HEK293 (cell line): Measurements from ENCODE around the gene ANKRD40CL.
A peak's percentile ranks its signal among the peaks of the same experiment; 100 is the strongest.

ENCODE experiments used
- CTCF ChIA-PET: fragments of 350-600 bp; formaldehyde crosslinking; extraction: SDS; loops from one replicate; lab custom pipeline; 2021; ENCODE audit warnings: antibody characterized with exemption; lab: Yijun Ruan, JAX
- POLR2A ChIA-PET: fragments of 300-600 bp; formaldehyde crosslinking; extraction: SDS; loops from one replicate; lab custom pipeline; 2020; ENCODE audit warnings: antibody characterized with exemption, inconsistent platforms; lab: Yijun Ruan, JAX
- H3K27ac ChIP-seq: fragments of 200-500 bp; sonication (Bioruptor generic); 2 replicates; pipeline ENCODE4 v1.5.1; 2014; ENCODE audit warnings: low read depth, low read length, control low read depth, inconsistent platforms; ENCODE audit errors: extremely low read depth
- H3K36me3 ChIP-seq, 2 experiments: fragments of 200-500 bp in 1 of 2; sonication (Bioruptor generic) in 1 of 2; 1 replicate in 1 of 2; 2 replicates in 1 of 2; pipeline ENCODE4 v1.5.1; 2014 to 2017; ENCODE audit warnings: inconsistent platforms in 2 of 2, low read length in 2 of 2; ENCODE audit not compliant: control insufficient read depth in 2 of 2, insufficient read depth in 1 of 2
- H3K4me1 ChIP-seq: fragments of 200-500 bp; sonication (Bioruptor generic); 2 replicates; pipeline ENCODE4 v1.5.1; 2014; ENCODE audit warnings: mild to moderate bottlenecking, low read length, inconsistent platforms; ENCODE audit not compliant: control insufficient read depth, insufficient read depth
- H3K4me3 ChIP-seq: 2 replicates; pipeline ENCODE4 v1.5.1; 2011; ENCODE audit warnings: low read depth, mild to moderate bottlenecking, control low read depth, low read length, moderate library complexity
- H3K9me3 ChIP-seq: fragments of 200-500 bp; sonication (Bioruptor generic); 2 replicates; pipeline ENCODE4 v1.5.1; 2014; ENCODE audit warnings: low read depth, low read length, inconsistent platforms; ENCODE audit not compliant: control insufficient read depth, insufficient read depth
- GLI2 ChIP-seq: fragments of 450-650 bp; formaldehyde crosslinking; IDR thresholded peaks from 2 replicates; pipeline ENCODE4; 2017; ENCODE audit warnings: missing biosample characterization, missing genetic modification characterization, low read depth, borderline replicate concordance
- GLI4 ChIP-seq: fragments of 450-650 bp; formaldehyde crosslinking; IDR thresholded peaks from 2 replicates; pipeline ENCODE4 v1.5.1; 2016; ENCODE audit warnings: missing biosample characterization, missing genetic modification characterization
- KLF10 ChIP-seq: fragments of 450-650 bp; IDR thresholded peaks from 2 replicates; pipeline ENCODE4 v1.5.1; 2018; ENCODE audit warnings: missing biosample characterization, mild to moderate bottlenecking, missing genetic modification characterization
- MEIS1 ChIP-seq: sonication (generic); formaldehyde crosslinking; IDR thresholded peaks from 2 replicates; pipeline ENCODE4 v1.8.1; 2022; ENCODE audit warnings: missing genetic modification reagents, mild to moderate bottlenecking, borderline replicate concordance
- PATZ1 ChIP-seq: fragments of 450-650 bp; formaldehyde crosslinking; IDR thresholded peaks from 2 replicates; pipeline ENCODE4 v1.5.1; 2016; ENCODE audit warnings: missing biosample characterization, missing genetic modification characterization
- SP3 ChIP-seq: fragments of 450-650 bp; formaldehyde crosslinking; IDR thresholded peaks from 2 replicates; pipeline ENCODE4 v1.5.1; 2016; ENCODE audit warnings: missing biosample characterization, missing genetic modification characterization
- ZBTB7A ChIP-seq: fragments of 450-650 bp; formaldehyde crosslinking; IDR thresholded peaks from 2 replicates; pipeline ENCODE4 v1.5.1; 2016; ENCODE audit warnings: low read depth, missing biosample characterization, missing genetic modification characterization
- ZNF335 ChIP-seq: fragments of 450-650 bp; formaldehyde crosslinking; conservative IDR thresholded peaks from 2 replicates; pipeline ENCODE4 v1.5.1; 2016; ENCODE audit warnings: missing biosample characterization, missing genetic modification characterization
- ZNF350 ChIP-seq: fragments of 450-650 bp; formaldehyde crosslinking; IDR thresholded peaks from 2 replicates; pipeline ENCODE4 v1.5.0; 2017; ENCODE audit warnings: missing biosample characterization, mild to moderate bottlenecking, missing genetic modification characterization
- ZNF354C ChIP-seq: fragments of 450-650 bp; formaldehyde crosslinking; IDR thresholded peaks from 2 replicates; pipeline ENCODE4 v1.5.1; 2016; ENCODE audit warnings: missing biosample characterization, missing genetic modification characterization, low read depth, borderline replicate concordance
- ZNF366 ChIP-seq: fragments of 450-650 bp; formaldehyde crosslinking; conservative IDR thresholded peaks from 2 replicates; pipeline ENCODE4 v1.5.1; 2016; ENCODE audit warnings: missing biosample characterization, missing genetic modification characterization
- ZNF394 ChIP-seq: fragments of 450-650 bp; formaldehyde crosslinking; IDR thresholded peaks from 2 replicates; pipeline ENCODE4 v1.5.1; 2016; ENCODE audit warnings: missing biosample characterization, missing genetic modification characterization, mild to moderate bottlenecking, moderate library complexity, borderline replicate concordance
- ZNF423 ChIP-seq: fragments of 450-650 bp; formaldehyde crosslinking; IDR thresholded peaks from 2 replicates; pipeline ENCODE4 v1.5.1; 2016; ENCODE audit warnings: missing biosample characterization, missing genetic modification characterization
- ZNF48 ChIP-seq: fragments of 450-650 bp; formaldehyde crosslinking; IDR thresholded peaks from 2 replicates; pipeline ENCODE4 v1.5.1; 2016; ENCODE audit warnings: missing biosample characterization, missing genetic modification characterization
- ZNF561 ChIP-seq: fragments of 450-650 bp; IDR thresholded peaks from 2 replicates; pipeline ENCODE4 v1.5.1; 2018; ENCODE audit warnings: missing biosample characterization, missing genetic modification characterization, borderline replicate concordance
- ZNF585B ChIP-seq: fragments of 450-650 bp; formaldehyde crosslinking; IDR thresholded peaks from 2 replicates; pipeline ENCODE4 v1.5.1; 2016; ENCODE audit warnings: missing biosample characterization, missing genetic modification characterization
- ZNF626 ChIP-seq: fragments of 450-650 bp; sonication (Bioruptor Pico); formaldehyde crosslinking; IDR thresholded peaks from 2 replicates; pipeline ENCODE4 v1.5.1; 2018; ENCODE audit warnings: missing biosample characterization, missing genetic modification characterization, inconsistent platforms
- ZNF660 ChIP-seq: fragments of 450-650 bp; IDR thresholded peaks from 2 replicates; pipeline ENCODE4 v1.5.1; 2018; ENCODE audit warnings: missing biosample characterization, mild to moderate bottlenecking, missing genetic modification characterization
- ZNF692 ChIP-seq: fragments of 450-650 bp; formaldehyde crosslinking; IDR thresholded peaks from 2 replicates; pipeline ENCODE4 v1.5.1; 2016; ENCODE audit warnings: missing biosample characterization, missing genetic modification characterization
- ZNF707 ChIP-seq: fragments of 450-650 bp; formaldehyde crosslinking; IDR thresholded peaks from 2 replicates; pipeline ENCODE4 v1.5.1; 2016; ENCODE audit warnings: missing biosample characterization, missing genetic modification characterization
- ZNF747 ChIP-seq: fragments of 450-650 bp; formaldehyde crosslinking; IDR thresholded peaks from 2 replicates; pipeline ENCODE4 v1.5.1; 2016; ENCODE audit warnings: missing biosample characterization, missing genetic modification characterization
- ZXDB ChIP-seq: fragments of 450-650 bp; formaldehyde crosslinking; IDR thresholded peaks from 2 replicates; pipeline ENCODE4 v1.5.1; 2016; ENCODE audit warnings: missing biosample characterization, missing genetic modification characterization
- TF ChIP-seq, protein P1 (sequence below): fragments of 450-650 bp; formaldehyde crosslinking; optimal IDR thresholded peaks from 2 replicates; pipeline ENCODE3; 2016; ENCODE audit warnings: missing biosample characterization, mild to moderate bottlenecking, missing genetic modification characterization
- TF ChIP-seq, protein P2 (sequence below): fragments of 450-650 bp; formaldehyde crosslinking; IDR thresholded peaks from 2 replicates; pipeline ENCODE4 v1.5.1; 2016; ENCODE audit warnings: missing biosample characterization, missing genetic modification characterization
- TF ChIP-seq, protein P3 (sequence below): fragments of 450-650 bp; formaldehyde crosslinking; IDR thresholded peaks from 2 replicates; pipeline ENCODE4 v1.5.1; 2016; ENCODE audit warnings: missing biosample characterization, missing genetic modification characterization, borderline replicate concordance

The ANKRD40CL gene

GRCh38 chr17:50719924-50720794 is 47.2 kb downstream of the ANKRD40CL start (continued):
- TF ChIP-seq, protein P1, sequence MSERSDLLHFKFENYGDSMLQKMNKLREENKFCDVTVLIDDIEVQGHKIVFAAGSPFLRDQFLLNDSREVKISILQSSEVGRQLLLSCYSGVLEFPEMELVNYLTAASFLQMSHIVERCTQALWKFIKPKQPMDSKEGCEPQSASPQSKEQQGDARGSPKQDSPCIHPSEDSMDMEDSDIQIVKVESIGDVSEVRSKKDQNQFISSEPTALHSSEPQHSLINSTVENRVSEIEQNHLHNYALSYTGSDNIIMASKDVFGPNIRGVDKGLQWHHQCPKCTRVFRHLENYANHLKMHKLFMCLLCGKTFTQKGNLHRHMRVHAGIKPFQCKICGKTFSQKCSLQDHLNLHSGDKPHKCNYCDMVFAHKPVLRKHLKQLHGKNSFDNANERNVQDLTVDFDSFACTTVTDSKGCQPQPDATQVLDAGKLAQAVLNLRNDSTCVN (tag by site-specific recombination), result no peak
- TF ChIP-seq KLF10 (tag by site-specific recombination) (no peak), ZNF707 (tag by site-specific recombination) (no peak)

GRCh38 chr17:50719144-50719923 is 48.0 kb downstream of the ANKRD40CL start, which contains the start of gene LUC7L3:
Gene LUC7L3, plus strand, starts transcription at chr17:50719603. Its CDS starts 130 bp downstream, at chr17:50719733.
- Histone ChIP-seq H3K4me3 (peak within 1 kb of the TSS; percentile 98), H3K4me1 (peaks cover 22% of the 10 kb centered on the region), H3K27ac (peak within 1 kb of the TSS; percentile 97), H3K36me3 (peaks cover 6 to 7% of the 10 kb centered on the region in 2 experiments; a peak in 2 of 3 replicates), H3K9me3 (no peaks in the 10 kb centered on the region)
- POLR2A ChIA-PET, result interaction anchor here (0.5 to 1.4 kb wide), 18 partner anchors 10 to 322 kb away, joined by 3 to 46 read pairs (median 5); partner anchors contain the start of genes ANKRD40, CACNA1G and LRRC59
- CTCF ChIA-PET, result interaction anchor here (1.0 to 1.1 kb wide), 2 partner anchors 14 to 93 kb away, joined by 3 read pairs; no protein-coding TSS in a partner anchor
- TF ChIP-seq ZNF354C (no peak), ZNF561 (tag by site-specific recombination) (peak; percentile 87), ZNF747 (tag by site-specific recombination) (no peak), ZXDB (peak; percentile 93), ZNF660 (tag by site-specific recombination) (no peak; the same call in none of the 2 replicates), ZNF394 (tag by site-specific recombination) (peak; percentile 28; the same call in 1 of the 2 replicates), SP3 (tag by site-specific recombination) (peak; percentile 96), MEIS1 (CRISPR knock-in tag) (0 out of 2 replicates have a peak, but pooled peaks have one; percentile 41), ZNF366 (tag by site-specific recombination) (no peak), ZNF626 (tag by site-specific recombination) (no peak), GLI4 (0 out of 2 replicates have a peak, but pooled peaks have one; percentile 82), ZNF350 (tag by site-specific recombination) (no peak), ZBTB7A (tag by site-specific recombination) (no peak), PATZ1 (tag by site-specific recombination) (peak; percentile 79), ZNF585B (0 out of 2 replicates have a peak, but pooled peaks have one; percentile 19), ZNF692 (tag by site-specific recombination) (peak; percentile 93), ZNF423 (tag by site-specific recombination) (no peak), ZNF335 (tag by site-specific recombination) (peak; percentile 78), ZNF48 (tag by site-specific recombination) (no peak), GLI2 (no peak)
- TF ChIP-seq, protein P1 (tag by site-specific recombination), result peak; percentile 96
- TF ChIP-seq, protein P2, sequence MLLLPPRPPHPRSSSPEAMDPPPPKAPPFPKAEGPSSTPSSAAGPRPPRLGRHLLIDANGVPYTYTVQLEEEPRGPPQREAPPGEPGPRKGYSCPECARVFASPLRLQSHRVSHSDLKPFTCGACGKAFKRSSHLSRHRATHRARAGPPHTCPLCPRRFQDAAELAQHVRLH (tag by site-specific recombination), result peak; percentile 55; the same call in 1 of the 2 replicates
- TF ChIP-seq, protein P3, sequence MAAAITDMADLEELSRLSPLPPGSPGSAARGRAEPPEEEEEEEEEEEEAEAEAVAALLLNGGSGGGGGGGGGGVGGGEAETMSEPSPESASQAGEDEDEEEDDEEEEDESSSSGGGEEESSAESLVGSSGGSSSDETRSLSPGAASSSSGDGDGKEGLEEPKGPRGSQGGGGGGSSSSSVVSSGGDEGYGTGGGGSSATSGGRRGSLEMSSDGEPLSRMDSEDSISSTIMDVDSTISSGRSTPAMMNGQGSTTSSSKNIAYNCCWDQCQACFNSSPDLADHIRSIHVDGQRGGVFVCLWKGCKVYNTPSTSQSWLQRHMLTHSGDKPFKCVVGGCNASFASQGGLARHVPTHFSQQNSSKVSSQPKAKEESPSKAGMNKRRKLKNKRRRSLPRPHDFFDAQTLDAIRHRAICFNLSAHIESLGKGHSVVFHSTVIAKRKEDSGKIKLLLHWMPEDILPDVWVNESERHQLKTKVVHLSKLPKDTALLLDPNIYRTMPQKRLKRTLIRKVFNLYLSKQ (tag by site-specific recombination), result no peak
